Neuron (in vitro differentiated cells): ENCODE data around the gene COL27A1.

Source experiments
- H2AFZ ChIP-seq: one replicate; pipeline ENCODE4 v1.6.1; 2013; ENCODE audit warnings: low read depth, mild to moderate bottlenecking, inconsistent platforms, low read length, moderate library complexity
- H3K27me3 ChIP-seq: one replicate; pipeline ENCODE4 v1.6.1; 2013; ENCODE audit warnings: low read length; ENCODE audit not compliant: insufficient read depth
- H3K36me3 ChIP-seq: one replicate; pipeline ENCODE4 v1.6.1; 2013; ENCODE audit warnings: low read length; ENCODE audit not compliant: insufficient read depth
- H3K4me1 ChIP-seq: one replicate; pipeline ENCODE4 v1.6.1; 2013; ENCODE audit warnings: low read length; ENCODE audit not compliant: insufficient read depth
- H3K4me3 ChIP-seq: 2 replicates; pipeline ENCODE4 v1.5.1; 2013; ENCODE audit warnings: mild to moderate bottlenecking, low read length, moderate library complexity
- H3K9me3 ChIP-seq: one replicate; pipeline ENCODE4 v1.6.1; 2013; ENCODE audit warnings: low read length

COL27A1 gene

GRCh38 chr9:114240647-114241558 lies 85.6 kb downstream of the COL27A1 start:
- Histone ChIP-seq H3K36me3 (no peaks in the 10 kb centered on the region), H3K4me3 (no peak overlapping the region), H3K4me1 (peaks cover 20% of the 10 kb centered on the region), H3K9me3 (no peaks in the 10 kb centered on the region), H3K27me3 (no peaks in the 10 kb centered on the region), H2AFZ (no peak overlapping the region)

- H3K4me3 ChIP-seq: no peak overlapping the region
- H3K4me1 ChIP-seq: peaks cover 23% of the 10 kb centered on the region
- no peaks in the 10 kb centered on the region for H3K36me3 ChIP-seq
- no peak overlapping the region for H2AFZ ChIP-seq
- no peaks in the 10 kb centered on the region for H3K9me3 ChIP-seq
- no peaks in the 10 kb centered on the region for H3K27me3 ChIP-seq
These were observed 87.5 kb downstream of the COL27A1 start for GRCh38 chr9:114242837-114243236.

- Histone ChIP-seq H3K27me3 (no peaks in the 10 kb centered on the region), H2AFZ (no peak overlapping the region), H3K9me3 (no peaks in the 10 kb centered on the region), H3K4me1 (peaks cover 23% of the 10 kb centered on the region), H3K4me3 (no peak overlapping the region), H3K36me3 (no peaks in the 10 kb centered on the region)
These were observed 87.9 kb downstream of the COL27A1 start for GRCh38 chr9:114243240-114243639.

- no peaks in the 10 kb centered on the region for H3K36me3 ChIP-seq
- H3K4me3 ChIP-seq: no peak overlapping the region
- H3K27me3 ChIP-seq: no peaks in the 10 kb centered on the region
- H2AFZ ChIP-seq: no peak overlapping the region
- H3K4me1 ChIP-seq: peaks cover 23% of the 10 kb centered on the region
- H3K9me3 ChIP-seq: no peaks in the 10 kb centered on the region
These were observed 89.2 kb downstream of the COL27A1 start for GRCh38 chr9:114244570-114244969.

GRCh38 chr9:114246558-114246957 lies 91.2 kb downstream of the COL27A1 start:
- H2AFZ ChIP-seq: no peak overlapping the region
- no peaks in the 10 kb centered on the region for H3K9me3 ChIP-seq
- H3K4me3 ChIP-seq: no peak overlapping the region
- no peaks in the 10 kb centered on the region for H3K36me3 ChIP-seq
- H3K27me3 ChIP-seq: no peaks in the 10 kb centered on the region
- peaks cover 23% of the 10 kb centered on the region for H3K4me1 ChIP-seq

GRCh38 chr9:114247077-114247476 lies 91.7 kb downstream of the COL27A1 start:
- Histone ChIP-seq H3K9me3 (no peaks in the 10 kb centered on the region), H3K4me3 (no peak overlapping the region), H3K27me3 (no peaks in the 10 kb centered on the region), H3K36me3 (no peaks in the 10 kb centered on the region), H2AFZ (no peak overlapping the region), H3K4me1 (peaks cover 18% of the 10 kb centered on the region)

GRCh38 chr9:114247491-114247890 lies 92.2 kb downstream of the COL27A1 start:
- H3K36me3 ChIP-seq: no peaks in the 10 kb centered on the region
- H2AFZ ChIP-seq: no peak overlapping the region
- no peaks in the 10 kb centered on the region for H3K27me3 ChIP-seq
- no peaks in the 10 kb centered on the region for H3K9me3 ChIP-seq
- peaks cover 13% of the 10 kb centered on the region for H3K4me1 ChIP-seq
- H3K4me3 ChIP-seq: no peak overlapping the region

GRCh38 chr9:114248299-114248707 lies 93.0 kb downstream of the COL27A1 start:
- H3K9me3 ChIP-seq: no peaks in the 10 kb centered on the region
- no peaks in the 10 kb centered on the region for H3K27me3 ChIP-seq
- no peaks in the 10 kb centered on the region for H3K36me3 ChIP-seq
- H2AFZ ChIP-seq: no peak overlapping the region
- H3K4me3 ChIP-seq: no peak overlapping the region
- H3K4me1 ChIP-seq: peaks cover 5% of the 10 kb centered on the region

GRCh38 chr9:114249424-114250234 lies 94.3 kb downstream of the COL27A1 start:
- Histone ChIP-seq H3K9me3 (no peaks in the 10 kb centered on the region), H3K4me1 (peaks cover 3% of the 10 kb centered on the region), H3K4me3 (no peak overlapping the region), H2AFZ (no peak overlapping the region), H3K36me3 (no peaks in the 10 kb centered on the region), H3K27me3 (no peaks in the 10 kb centered on the region)

GRCh38 chr9:114250235-114250568 lies 94.9 kb downstream of the COL27A1 start:
- Histone ChIP-seq H3K36me3 (no peaks in the 10 kb centered on the region), H3K4me3 (no peak overlapping the region), H3K4me1 (peaks cover 3% of the 10 kb centered on the region), H3K9me3 (no peaks in the 10 kb centered on the region), H2AFZ (no peak overlapping the region), H3K27me3 (no peaks in the 10 kb centered on the region)

- H3K36me3 ChIP-seq: no peaks in the 10 kb centered on the region
- no peak overlapping the region for H2AFZ ChIP-seq
- H3K9me3 ChIP-seq: no peaks in the 10 kb centered on the region
- peaks cover 3% of the 10 kb centered on the region for H3K4me1 ChIP-seq
- no peak overlapping the region for H3K4me3 ChIP-seq
- no peaks in the 10 kb centered on the region for H3K27me3 ChIP-seq
These were observed 95.3 kb downstream of the COL27A1 start for GRCh38 chr9:114250648-114251047.

- Histone ChIP-seq H3K4me3 (no peak overlapping the region), H3K9me3 (no peaks in the 10 kb centered on the region), H3K4me1 (no peaks in the 10 kb centered on the region), H3K36me3 (no peaks in the 10 kb centered on the region), H2AFZ (no peak overlapping the region), H3K27me3 (no peaks in the 10 kb centered on the region)
These were observed 97.1 kb downstream of the COL27A1 start for GRCh38 chr9:114252394-114252793.

- no peaks in the 10 kb centered on the region for H3K36me3 ChIP-seq
- no peaks in the 10 kb centered on the region for H3K4me1 ChIP-seq
- no peak overlapping the region for H2AFZ ChIP-seq
- H3K4me3 ChIP-seq: no peak overlapping the region
- no peaks in the 10 kb centered on the region for H3K27me3 ChIP-seq
- no peaks in the 10 kb centered on the region for H3K9me3 ChIP-seq
These were observed 101.5 kb downstream of the COL27A1 start for GRCh38 chr9:114256827-114257328.
